Immature natural killer cell (primary cell): ENCODE results near the gene TMEM176A. TPM values are rescaled to one million over a fixed set of nuclear protein-coding genes. Genes with fewer than 3 reads are reported as not detected.
"Not testable (repeated sequence)": the region's sequence is repeated elsewhere in the genome, so short reads cannot be mapped to it uniquely, and the experiment has no call there.

Experiments
- DNase-seq, 3 donors: peaks; one replicate each; pipeline ENCODE4 v3.0.0; 2022; ENCODE audit warnings: mixed read lengths in 1 of 3
- H3K27ac Mint-ChIP-seq, 6 donors: one replicate each; pipeline ENCODE4 v1.8.0; 2020; ENCODE audit warnings: mixed read lengths in 6 of 6, mild to moderate bottlenecking in 5 of 6, inconsistent platforms in 4 of 6, moderate library complexity in 3 of 6
- H3K27me3 Mint-ChIP-seq, 3 donors: one replicate each; pipeline ENCODE4 v1.8.0; 2020 to 2021; ENCODE audit warnings: low read depth in 3 of 3, mild to moderate bottlenecking in 3 of 3, mixed read lengths in 3 of 3, moderate library complexity in 3 of 3, inconsistent platforms in 1 of 3
- H3K36me3 Mint-ChIP-seq, 3 donors: one replicate each; pipeline ENCODE4 v1.8.0; 2020; ENCODE audit warnings: mixed read lengths in 3 of 3, inconsistent platforms in 2 of 3, mild to moderate bottlenecking in 2 of 3
- H3K4me1 Mint-ChIP-seq, 2 donors: one replicate each; pipeline ENCODE4 v1.8.0; 2020; ENCODE audit warnings: inconsistent platforms in 2 of 2, mild to moderate bottlenecking in 2 of 2, mixed read lengths in 2 of 2, moderate library complexity in 1 of 2
- H3K4me3 Mint-ChIP-seq, 5 donors: one replicate each; pipeline ENCODE4 v1.8.0; 2020; ENCODE audit warnings: mild to moderate bottlenecking in 5 of 5, mixed read lengths in 5 of 5, inconsistent platforms in 3 of 5, moderate library complexity in 3 of 5
- H3K9me3 Mint-ChIP-seq, 6 donors: one replicate each; pipeline ENCODE4 v1.8.0; 2020; ENCODE audit warnings: mild to moderate bottlenecking in 6 of 6, mixed read lengths in 6 of 6, inconsistent platforms in 4 of 6, moderate library complexity in 3 of 6
- polyA plus RNA-seq, 3 donors: library from polyadenylated mRNA; unstranded; fragments of 300-500 nt; fragmentation: Illumina TruSeq; gene quantifications; one replicate each; pipeline ENCODE4 v1.2.3, GENCODE V29; 2021

The TMEM176A gene
- polyA plus RNA-seq, 3 donors from 2014 or later = 0.97 TPM; not detected in 2

GRCh38 chr7:150807616-150808438 lies 7.3 kb downstream of the TMEM176A start:
- not testable (repeated sequence) for H3K4me1 Mint-ChIP-seq, H3K27ac Mint-ChIP-seq
- H3K27me3 Mint-ChIP-seq = peaks cover 13 to 28% (median 20%) of the 10 kb centered on the region in 3 donors

DNA sequence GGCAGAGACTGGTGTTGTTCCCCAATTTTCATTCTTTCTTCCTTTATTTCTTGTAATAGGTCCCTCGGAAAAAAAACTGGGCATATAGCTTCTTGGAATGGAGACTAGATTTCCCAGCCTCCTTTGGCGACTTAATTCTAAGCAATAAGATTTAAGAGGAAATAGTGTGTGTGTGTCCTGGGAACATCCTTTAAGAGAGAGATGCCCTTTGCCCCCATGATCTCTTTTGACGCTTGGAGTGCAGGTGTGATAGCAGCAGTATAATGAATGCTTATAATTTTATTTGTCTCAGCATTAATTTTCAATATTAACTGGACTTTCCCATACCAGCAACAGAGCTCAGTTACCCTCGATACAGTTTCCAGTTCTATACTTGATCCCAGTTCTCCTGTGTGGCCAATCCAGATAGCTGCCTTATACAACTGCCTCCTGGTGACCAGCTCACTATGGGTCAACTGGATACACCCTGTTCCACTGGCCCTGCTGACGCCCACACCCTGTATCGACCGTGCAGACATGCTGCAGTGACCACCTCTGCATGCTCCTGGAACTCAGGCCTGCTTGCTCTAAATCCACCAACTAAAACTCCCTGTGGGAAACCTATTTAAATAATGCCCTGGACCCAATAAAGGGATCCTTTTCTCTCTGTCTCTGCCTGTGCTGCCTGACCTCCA lies 13.9 kb downstream of the TMEM176A start:
- no peaks in the 10 kb centered on the region for H3K4me1 Mint-ChIP-seq
- H3K27me3 Mint-ChIP-seq = peaks cover 8 to 29% (median 18%) of the 10 kb centered on the region in 3 donors
- no peak overlapping the region for H3K27ac Mint-ChIP-seq
- H3K36me3 Mint-ChIP-seq = peaks cover 0 to 4% (median 2%) of the 10 kb centered on the region in 3 donors
- DNase-seq = no peak
- peaks cover 3 to 17% (median 8%) of the 10 kb centered on the region in 6 donors for H3K9me3 Mint-ChIP-seq
- no peak overlapping the region for H3K4me3 Mint-ChIP-seq

More at GRCh38 chr7:150807616-150808438, 7.3 kb downstream of the TMEM176A start:
- not testable (repeated sequence) for H3K4me3 Mint-ChIP-seq, H3K36me3 Mint-ChIP-seq, DNase-seq
- H3K9me3 Mint-ChIP-seq = peaks cover 10 to 19% (median 14%) of the 10 kb centered on the region in 6 donors

GRCh38 chr7:150818971-150819370 lies 18.4 kb downstream of the TMEM176A start:
- Mint-ChIP-seq H3K4me3 (no peak overlapping the region), H3K9me3 (peaks cover 6 to 20% (median 13%) of the 10 kb centered on the region in 6 donors), H3K36me3 (peaks cover 0 to 4% (median 2%) of the 10 kb centered on the region in 3 donors), H3K4me1 (no peaks in the 10 kb centered on the region), H3K27me3 (peaks cover 10 to 14% (median 13%) of the 10 kb centered on the region in 3 donors), H3K27ac (no peak overlapping the region)
- no peak for DNase-seq

GRCh38 chr7:150820148-150820547 lies 19.6 kb downstream of the TMEM176A start:
- Mint-ChIP-seq H3K4me1 (no peaks in the 10 kb centered on the region), H3K27me3 (peaks cover 8 to 13% (median 13%) of the 10 kb centered on the region in 3 donors), H3K27ac (no peak overlapping the region), H3K36me3 (peaks cover 0 to 4% (median 2%) of the 10 kb centered on the region in 3 donors), H3K4me3 (no peak overlapping the region), H3K9me3 (peaks cover 5 to 18% (median 13%) of the 10 kb centered on the region in 6 donors)
- DNase-seq = no peak

- Mint-ChIP-seq H3K4me1 (no peaks in the 10 kb centered on the region), H3K36me3 (peaks cover 0 to 3% (median 2%) of the 10 kb centered on the region in 3 donors), H3K27me3 (peaks cover 8 to 13% (median 12%) of the 10 kb centered on the region in 3 donors), H3K4me3 (no peak overlapping the region), H3K27ac (no peak overlapping the region), H3K9me3 (peaks cover 4 to 16% (median 10%) of the 10 kb centered on the region in 6 donors)
- no peak for DNase-seq
Measured at GRCh38 chr7:150820578-150821198, 20.1 kb downstream of the TMEM176A start.

- peaks cover 0 to 9% (median 3%) of the 10 kb centered on the region in 6 donors for H3K9me3 Mint-ChIP-seq
- no peak overlapping the region for H3K27ac Mint-ChIP-seq
- no peak overlapping the region for H3K4me3 Mint-ChIP-seq
- H3K36me3 Mint-ChIP-seq = no peaks in the 10 kb centered on the region
- peaks cover 2 to 13% (median 11%) of the 10 kb centered on the region in 3 donors for H3K27me3 Mint-ChIP-seq
- no peaks in the 10 kb centered on the region for H3K4me1 Mint-ChIP-seq
- no peak for DNase-seq
Measured at GRCh38 chr7:150823043-150823442, 22.5 kb downstream of the TMEM176A start.

DNA sequence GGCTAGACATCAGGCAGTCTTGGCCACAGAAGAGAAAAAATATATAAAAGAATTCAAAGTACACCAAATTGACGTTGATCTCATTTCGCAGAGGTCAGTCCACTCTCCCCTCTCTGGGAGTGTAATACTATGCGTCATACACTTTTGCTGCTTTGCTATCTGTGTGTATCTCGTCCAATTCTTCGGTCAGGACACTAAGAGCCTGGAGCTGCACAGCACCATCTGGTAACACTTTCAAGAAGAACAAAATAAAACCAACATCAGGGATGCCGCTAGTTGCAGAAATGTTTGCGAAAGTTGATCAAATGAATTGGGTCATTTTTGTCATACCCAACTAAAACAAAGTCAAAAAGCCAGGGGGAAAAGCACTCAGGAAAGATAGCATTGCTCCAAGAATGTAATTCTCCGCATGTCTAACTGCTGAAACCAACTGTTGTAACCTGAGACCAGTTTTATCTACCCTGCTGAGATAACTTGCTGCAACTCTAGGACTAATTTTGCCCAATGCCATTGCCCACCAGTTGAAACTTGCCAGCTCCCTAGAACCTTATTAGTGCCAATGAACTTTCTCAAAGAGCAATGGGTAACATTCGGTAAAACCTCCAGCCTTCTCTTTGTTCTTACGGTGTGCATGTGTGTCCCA lies 23.0 kb downstream of the TMEM176A start:
- no peak for DNase-seq
- Mint-ChIP-seq H3K4me1 (no peaks in the 10 kb centered on the region), H3K27me3 (peaks cover 2 to 17% (median 11%) of the 10 kb centered on the region in 3 donors), H3K36me3 (no peaks in the 10 kb centered on the region), H3K4me3 (no peak overlapping the region), H3K27ac (no peak overlapping the region), H3K9me3 (peaks cover 0 to 9% (median 3%) of the 10 kb centered on the region in 6 donors)

DNA sequence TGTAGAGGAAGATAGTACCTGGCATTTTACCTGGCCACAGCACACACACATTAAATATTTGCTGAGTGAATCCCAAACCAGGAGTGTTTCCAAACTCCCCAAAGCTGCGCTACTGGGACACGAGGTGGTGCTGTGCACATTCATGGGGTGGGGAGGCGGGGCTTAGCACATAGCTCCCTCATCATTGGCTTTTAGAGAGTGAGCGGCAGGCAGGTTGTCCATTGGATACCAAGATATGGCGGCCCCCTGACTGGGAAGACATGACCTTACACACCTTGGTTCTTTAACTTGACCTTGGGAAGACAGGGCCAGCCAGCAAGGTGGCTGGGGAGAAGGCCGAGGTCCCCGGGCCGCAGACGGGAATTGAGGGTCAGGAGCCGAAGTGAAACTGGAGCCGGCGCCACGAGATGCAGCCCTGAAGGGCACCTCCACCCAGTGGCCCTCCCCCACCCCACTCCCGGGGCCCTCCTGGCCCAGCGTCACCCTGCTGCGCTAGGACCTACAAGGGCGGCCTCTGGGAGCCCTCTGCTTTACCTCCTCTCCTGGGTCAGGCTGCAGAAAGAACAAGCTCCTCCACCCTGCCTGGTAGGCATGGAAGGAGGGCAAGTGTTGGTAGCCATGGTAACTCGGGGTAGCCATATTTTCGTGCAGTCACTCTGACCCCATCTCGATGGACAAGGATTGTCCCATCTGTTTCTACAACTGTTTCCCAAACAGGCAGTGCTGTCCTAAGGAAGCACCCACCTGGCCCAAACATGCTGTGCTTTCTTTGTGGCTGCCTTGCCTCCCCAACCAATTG lies 24.0 kb downstream of the TMEM176A start:
- Mint-ChIP-seq H3K4me3 (no peak overlapping the region), H3K27ac (no peak overlapping the region), H3K4me1 (no peaks in the 10 kb centered on the region), H3K36me3 (no peaks in the 10 kb centered on the region), H3K9me3 (peaks cover 0 to 9% (median 3%) of the 10 kb centered on the region in 6 donors), H3K27me3 (peaks cover 2 to 19% (median 13%) of the 10 kb centered on the region in 3 donors)
- DNase-seq = no peak

GRCh38 chr7:150826061-150826849 lies 25.7 kb downstream of the TMEM176A start:
- Mint-ChIP-seq H3K36me3 (no peaks in the 10 kb centered on the region), H3K4me3 (no peak overlapping the region), H3K4me1 (no peaks in the 10 kb centered on the region), H3K9me3 (peaks cover 0 to 9% (median 3%) of the 10 kb centered on the region in 6 donors), H3K27me3 (peaks cover 2 to 25% (median 10%) of the 10 kb centered on the region in 3 donors), H3K27ac (no peak overlapping the region)
- no peak for DNase-seq

- Mint-ChIP-seq H3K27ac (no peak overlapping the region), H3K27me3 (peaks cover 0 to 15% (median 9%) of the 10 kb centered on the region in 3 donors), H3K9me3 (no peaks in the 10 kb centered on the region), H3K36me3 (no peaks in the 10 kb centered on the region), H3K4me3 (no peak overlapping the region), H3K4me1 (no peaks in the 10 kb centered on the region)
- DNase-seq = no peak
Measured at GRCh38 chr7:150828384-150828783, 27.8 kb downstream of the TMEM176A start.

DNA sequence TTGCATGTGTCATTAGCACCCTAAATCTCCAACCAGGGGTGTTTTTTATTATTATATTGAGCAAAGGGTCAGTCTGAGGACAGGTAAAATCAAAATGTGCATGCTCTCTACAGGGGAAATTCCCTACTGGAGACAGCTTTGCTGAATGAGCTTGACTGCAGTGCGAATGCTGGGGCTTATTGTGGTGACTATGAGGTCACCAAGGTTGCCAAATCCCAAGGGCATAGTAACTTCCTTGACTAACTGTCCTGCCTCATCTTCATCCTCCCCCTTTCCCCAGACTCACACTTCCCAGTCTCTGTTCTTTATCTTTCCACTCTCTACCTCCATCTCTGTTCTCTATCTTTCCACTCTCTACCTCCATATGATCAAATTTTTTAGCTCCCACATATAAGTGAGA lies 28.9 kb downstream of the TMEM176A start:
- Mint-ChIP-seq H3K4me1 (no peaks in the 10 kb centered on the region), H3K36me3 (no peaks in the 10 kb centered on the region), H3K27me3 (peaks cover 0 to 17% (median 12%) of the 10 kb centered on the region in 3 donors), H3K9me3 (no peaks in the 10 kb centered on the region), H3K4me3 (no peak overlapping the region), H3K27ac (no peak overlapping the region)
- no peak for DNase-seq

- no peaks in the 10 kb centered on the region for H3K36me3 Mint-ChIP-seq
- H3K4me3 Mint-ChIP-seq = no peak overlapping the region
- no peaks in the 10 kb centered on the region for H3K9me3 Mint-ChIP-seq
- H3K27me3 Mint-ChIP-seq = peaks cover 0 to 19% (median 12%) of the 10 kb centered on the region in 3 donors
- H3K4me1 Mint-ChIP-seq = no peaks in the 10 kb centered on the region
- no peak overlapping the region for H3K27ac Mint-ChIP-seq
- no peak for DNase-seq
Measured at GRCh38 chr7:150830937-150831336, 30.4 kb downstream of the TMEM176A start.
